Activated CD8-positive, alpha-beta memory T cell treated with anti-CD3 and anti-CD28 coated beads, Interleukin-2, amount 50 U/mL, for 24 hours (primary cell): ENCODE results near the gene AGPAT2.
A peak's percentile ranks its signal among the peaks of the same experiment; 100 is the strongest.

Experiments used
- DNase-seq: peaks from one replicate; pipeline ENCODE4 v3.0.0-alpha.2; 2020; ENCODE audit errors: extremely low read depth

AGPAT2 gene

DNA sequence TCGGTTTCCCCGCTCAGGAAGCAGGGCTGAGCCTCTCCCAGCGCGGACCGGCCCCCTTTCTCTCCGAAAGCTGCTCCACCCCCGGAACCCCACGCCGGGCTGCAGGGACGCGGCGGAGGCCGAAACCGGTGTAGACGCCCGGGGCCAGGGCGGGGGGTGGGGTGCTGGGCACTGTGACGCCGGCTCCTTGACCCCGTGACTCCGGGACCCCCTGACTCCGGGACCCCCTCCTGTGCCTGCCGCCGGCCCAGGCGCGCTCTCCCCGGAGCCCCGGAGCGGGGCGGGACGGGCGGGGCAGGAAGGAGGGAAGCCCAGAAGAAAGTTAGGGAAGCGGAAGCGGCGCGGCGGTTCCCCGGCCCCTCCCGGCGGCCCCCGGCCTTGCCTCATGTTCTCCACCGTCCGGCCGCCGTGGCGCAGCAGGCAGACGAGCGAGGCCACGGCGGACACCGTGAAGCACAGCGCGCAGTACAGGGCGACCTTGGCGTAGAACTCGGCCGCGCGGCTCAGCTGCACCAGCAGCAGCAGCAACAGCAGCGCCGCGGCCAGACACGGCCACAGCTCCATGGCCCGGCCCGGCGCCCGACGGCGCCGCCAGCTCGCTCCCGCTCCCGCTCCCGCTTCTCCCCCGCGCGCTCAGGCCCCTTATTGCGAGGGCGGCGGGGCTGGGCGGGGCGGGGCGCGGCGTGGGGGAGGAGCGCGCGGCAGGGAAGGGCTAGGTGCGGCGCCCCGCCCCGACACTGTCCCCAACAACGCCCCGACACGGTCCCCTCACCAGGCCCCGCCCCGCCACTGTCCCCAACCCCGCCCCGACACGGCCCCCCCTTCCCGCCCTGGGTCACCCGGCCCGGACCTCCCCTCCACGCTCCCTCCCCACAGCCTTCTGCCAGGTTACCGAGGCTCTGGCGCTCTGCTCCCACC is at the start of gene AGPAT2:
TSS of gene AGPAT2 (minus strand) at position 664 of the 918 bp plus-strand sequence. CDS start at position 564, 100 bp downstream.
- peak; percentile 25 for DNase-seq

DNA sequence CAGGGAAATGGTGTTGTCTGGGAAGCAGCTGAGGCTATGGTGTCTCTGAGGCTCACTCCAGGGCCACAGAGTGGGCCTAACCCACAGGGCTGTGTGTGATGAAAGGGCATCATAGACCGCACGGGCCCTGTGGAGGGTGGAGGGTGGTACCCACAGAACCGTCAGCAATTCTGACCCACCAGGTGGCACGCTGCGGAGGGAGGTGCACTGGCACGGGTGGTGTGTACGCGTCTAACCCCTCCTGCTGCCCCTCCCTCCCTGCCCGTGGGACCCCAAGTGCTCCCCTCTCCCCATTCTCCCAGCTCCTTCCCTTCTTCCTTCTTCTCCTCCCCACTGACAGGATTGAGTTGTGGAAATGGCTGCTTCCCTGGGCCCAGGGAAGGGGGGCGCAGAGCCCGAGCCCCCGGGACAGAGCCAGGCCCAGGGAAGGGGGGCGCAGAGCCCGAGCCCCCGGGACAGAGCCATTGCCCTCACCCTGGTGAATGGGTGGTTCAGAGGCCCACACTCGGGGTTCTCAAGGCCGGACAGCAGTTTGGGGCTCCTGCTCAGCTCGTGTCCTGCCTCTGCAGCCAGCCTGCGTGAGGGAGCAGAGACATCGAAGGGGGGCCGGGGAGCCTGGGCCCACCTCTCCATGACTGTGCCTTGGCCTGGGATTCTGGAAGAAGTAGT is 48.7 kb upstream of the AGPAT2 start:
- DNase-seq: no peak

GRCh38 chr9:136734837-136735496 is 47.7 kb upstream of the AGPAT2 start:
- no peak for DNase-seq

GRCh38 chr9:136733611-136734010 is 46.4 kb upstream of the AGPAT2 start:
- no peak for DNase-seq

DNA sequence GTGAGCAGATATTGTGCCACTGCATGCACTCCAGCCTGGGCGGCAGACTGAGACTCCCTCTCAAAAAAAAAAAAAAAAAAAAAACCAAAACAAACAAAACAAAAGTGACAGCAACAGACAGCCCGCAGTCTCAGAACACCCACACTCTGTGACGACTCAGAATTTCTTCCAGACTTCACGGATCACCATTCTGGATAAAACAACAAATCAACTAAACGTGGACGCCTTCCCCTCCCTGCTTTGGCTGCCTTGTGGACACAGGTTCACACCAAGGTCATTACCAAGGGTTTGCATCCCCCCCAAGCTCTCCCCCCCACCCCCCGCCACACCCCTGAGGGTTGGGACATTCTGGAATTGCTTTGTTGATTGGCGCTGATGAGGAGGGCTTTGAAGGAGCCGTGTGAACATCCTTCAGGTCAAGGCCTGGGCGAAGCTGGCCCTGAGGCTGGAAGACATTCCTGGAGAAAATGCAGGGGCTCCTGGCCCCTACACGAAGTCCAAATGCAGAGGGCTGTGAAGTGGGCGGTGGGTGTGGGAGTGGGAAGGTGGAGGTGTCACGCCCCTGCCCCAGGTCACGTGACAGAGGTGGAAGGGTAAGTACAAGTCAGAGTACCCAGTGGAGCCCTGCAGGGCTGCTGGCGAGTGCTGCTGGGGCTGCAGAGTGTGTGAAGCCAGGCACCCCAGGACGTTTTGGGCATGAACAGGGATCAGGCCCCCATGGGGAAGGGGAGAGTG is 45.4 kb upstream of the AGPAT2 start:
- no peak for DNase-seq

- DNase-seq: no peak
Measured at GRCh38 chr9:136729926-136730325, 42.7 kb upstream of the AGPAT2 start.

DNA sequence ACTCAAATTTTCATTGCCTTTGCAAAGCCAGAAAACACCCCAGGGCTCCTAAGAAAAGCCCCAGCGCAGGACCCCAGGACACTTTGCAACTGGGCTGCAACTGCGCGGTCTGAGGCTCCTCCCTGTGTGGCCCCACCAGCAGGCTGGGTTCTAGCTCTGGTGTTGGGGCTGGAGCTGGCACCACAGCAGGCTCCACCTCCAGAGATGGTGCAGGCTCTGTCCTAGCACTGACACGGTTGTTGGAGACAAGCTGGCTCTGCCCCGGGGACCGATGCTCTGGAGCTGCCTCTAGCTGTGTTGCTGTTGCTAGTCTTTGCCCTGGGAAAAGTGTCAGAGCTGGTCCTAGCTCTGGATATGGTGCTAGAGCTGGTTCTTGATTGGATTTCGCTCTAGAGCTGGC is 41.9 kb upstream of the AGPAT2 start:
- no peak for DNase-seq

DNA sequence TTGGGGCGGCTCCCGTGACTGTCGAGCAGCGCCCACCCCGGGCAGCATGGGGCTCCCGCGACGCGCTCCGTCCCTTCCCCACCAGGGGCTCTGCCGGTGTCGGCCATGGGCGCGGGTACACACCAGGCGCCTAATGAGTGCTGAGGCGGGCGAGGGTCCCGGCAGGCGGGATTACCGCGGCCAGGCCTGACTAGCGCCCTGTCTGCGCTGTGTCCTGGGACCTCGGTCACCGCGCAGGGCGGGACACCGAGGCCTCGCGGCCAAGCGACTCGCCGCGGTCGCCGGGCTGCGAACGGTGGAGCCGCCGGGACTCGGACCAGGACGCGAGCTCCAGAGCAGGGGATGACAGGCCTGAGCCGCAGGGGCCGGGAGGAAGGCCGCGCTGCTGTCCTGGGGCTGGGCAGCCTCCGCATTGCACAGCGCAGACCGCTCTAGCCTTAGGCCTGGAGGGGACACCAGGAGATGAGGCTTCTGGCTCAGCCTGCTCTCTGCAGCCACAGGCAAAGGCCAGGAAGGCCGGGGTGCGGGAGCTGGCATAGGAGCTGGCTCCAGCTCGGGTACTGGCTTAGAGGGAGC is 41.4 kb upstream of the AGPAT2 start:
- no peak for DNase-seq

- DNase-seq: peak; percentile 75
Measured at GRCh38 chr9:136728080-136728547, 40.9 kb upstream of the AGPAT2 start.

DNA sequence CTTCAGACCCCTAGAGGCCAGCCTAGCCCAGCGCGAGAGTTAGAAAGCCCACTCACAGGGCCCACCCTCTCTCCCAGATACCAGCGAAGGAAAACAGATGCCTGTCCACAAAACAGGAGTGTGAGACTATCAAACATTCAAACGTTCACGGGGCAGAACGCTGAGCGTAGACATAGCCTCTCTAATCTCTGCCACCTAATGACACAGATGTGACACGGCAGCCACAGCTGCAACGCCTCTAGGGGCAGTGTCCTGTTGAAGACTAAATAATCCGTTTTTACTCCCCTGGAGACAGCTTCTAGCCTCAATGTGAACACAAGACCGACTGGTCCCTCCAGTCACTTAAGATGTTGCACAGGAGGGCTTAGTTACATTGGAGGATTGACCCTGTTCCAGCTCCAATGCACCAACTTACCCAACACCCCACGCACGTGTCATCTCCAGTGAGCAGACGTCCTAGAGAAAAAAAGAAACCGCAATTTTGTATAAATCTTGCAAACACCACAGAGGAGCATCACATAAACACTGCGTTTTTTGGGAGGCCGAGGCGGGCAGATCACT is 39.5 kb upstream of the AGPAT2 start:
- no peak for DNase-seq

DNA sequence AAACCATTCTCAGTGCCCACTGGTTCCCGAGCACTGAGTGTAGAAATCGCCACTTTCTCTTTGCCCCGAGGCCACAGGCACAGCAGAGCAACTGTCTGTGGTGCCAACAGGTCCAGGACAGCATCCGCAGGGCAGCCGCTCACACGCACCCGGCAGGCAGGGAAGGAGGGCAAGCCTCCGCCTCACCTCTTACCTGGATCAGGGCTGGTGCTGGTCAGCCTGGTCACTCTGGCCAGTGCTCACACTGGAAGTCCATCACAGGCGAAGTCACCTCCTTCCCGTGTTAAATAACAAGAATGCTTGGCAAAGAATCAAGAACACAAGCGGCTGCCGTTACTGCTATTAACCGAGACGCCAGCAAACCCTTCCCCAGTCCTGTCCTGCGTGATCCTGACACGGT is 38.9 kb upstream of the AGPAT2 start:
- no peak for DNase-seq

- no peak for DNase-seq
Measured at GRCh38 chr9:136725612-136726011, 38.4 kb upstream of the AGPAT2 start.

GRCh38 chr9:136724772-136725171 is 37.5 kb upstream of the AGPAT2 start:
- DNase-seq: no peak

- DNase-seq: no peak
Measured at GRCh38 chr9:136723989-136724388, 36.7 kb upstream of the AGPAT2 start.

- DNase-seq: no peak
Measured at GRCh38 chr9:136723362-136723976, 36.2 kb upstream of the AGPAT2 start.

DNA sequence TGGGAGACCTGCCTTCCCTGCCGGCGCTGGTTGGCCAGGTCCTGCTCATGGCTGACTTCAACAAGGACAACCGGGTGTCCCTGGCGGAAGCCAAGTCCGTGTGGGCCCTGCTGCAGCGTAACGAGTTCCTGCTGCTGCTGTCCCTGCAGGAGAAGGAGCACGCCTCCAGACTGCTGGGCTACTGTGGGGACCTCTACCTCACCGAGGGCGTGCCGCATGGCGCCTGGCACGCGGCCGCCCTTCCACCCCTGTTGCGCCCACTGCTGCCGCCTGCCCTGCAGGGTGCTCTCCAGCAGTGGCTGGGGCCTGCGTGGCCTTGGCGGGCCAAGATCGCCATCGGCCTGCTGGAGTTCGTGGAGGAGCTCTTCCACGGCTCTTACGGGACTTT is 35.7 kb upstream of the AGPAT2 start:
- no peak for DNase-seq

DNA sequence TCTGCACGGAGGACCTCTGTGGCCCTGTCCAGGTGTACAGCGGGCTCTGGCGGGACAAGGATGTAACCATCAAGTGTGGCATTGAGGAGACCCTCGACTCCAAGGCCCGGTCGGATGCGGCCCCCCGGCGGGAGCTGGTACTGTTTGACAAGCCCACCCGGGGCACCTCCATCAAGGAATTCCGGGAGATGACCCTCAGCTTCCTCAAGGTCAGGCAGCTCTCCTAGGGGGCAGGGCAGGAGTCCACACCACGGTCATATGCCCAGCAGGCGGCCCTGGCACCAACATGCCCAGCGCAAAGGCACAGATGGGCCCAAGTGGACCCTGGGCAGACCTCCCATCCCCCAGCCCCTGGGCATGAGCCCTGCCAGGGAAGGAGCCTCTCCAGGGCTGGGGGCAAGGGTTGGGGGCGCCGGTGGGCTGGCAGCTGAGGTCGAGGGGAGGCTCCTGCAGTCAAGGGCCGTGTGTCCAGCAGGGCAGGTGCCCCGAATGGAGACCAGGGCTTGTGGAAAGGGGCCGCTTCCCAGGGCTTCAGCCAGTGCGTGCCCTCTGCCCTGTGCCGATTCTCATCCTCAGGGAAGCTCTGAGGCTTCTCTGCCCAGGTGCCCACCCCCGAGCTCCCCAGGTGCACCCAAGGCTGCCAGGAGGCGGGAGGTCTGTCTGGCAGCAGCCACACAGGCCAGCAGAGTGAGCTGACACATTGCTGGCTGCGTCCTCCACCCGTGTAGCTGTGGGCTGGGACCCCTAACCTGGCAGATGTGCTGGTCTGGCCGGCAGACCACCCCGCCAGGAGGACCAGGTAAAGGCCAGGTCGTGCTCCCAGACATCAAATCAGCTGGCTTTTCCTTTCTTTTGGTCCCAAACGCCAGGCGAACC is 35.1 kb upstream of the AGPAT2 start:
- DNase-seq: no peak

GRCh38 chr9:136721339-136722092 is 34.3 kb upstream of the AGPAT2 start:
- DNase-seq: no peak

GRCh38 chr9:136720898-136721338 is 33.7 kb upstream of the AGPAT2 start:
- no peak for DNase-seq
